Measurements from ENCODE around the gene C13orf46.
"Not testable (repeated sequence)": the region's sequence is repeated elsewhere in the genome, so short reads cannot be mapped to it uniquely, and the experiment has no call there.

C13orf46 gene

GRCh38 chr13:113926951-113927660 lies 46.8 kb downstream of the C13orf46 start:
- DNase-seq (ENCODE audit: low read depth in 2 of 3, low spot score in 1 of 3), result no peak

- no peak for DNase-seq (ENCODE audit: low read depth in 2 of 3, low spot score in 1 of 3)
These were observed 47.5 kb downstream of the C13orf46 start for GRCh38 chr13:113926301-113926761.

- no peak for DNase-seq (ENCODE audit: low read depth in 2 of 3, low spot score in 1 of 3)
These were observed 49.5 kb downstream of the C13orf46 start for GRCh38 chr13:113924184-113924901.

GRCh38 chr13:113923376-113924063 lies 50.4 kb downstream of the C13orf46 start:
- DNase-seq (ENCODE audit: low read depth in 2 of 3, low spot score in 1 of 3), result no peak

GRCh38 chr13:113922412-113923118 lies 51.3 kb downstream of the C13orf46 start:
- DNase-seq (ENCODE audit: low read depth in 2 of 3, low spot score in 1 of 3), result no peak

GRCh38 chr13:113921763-113922162 lies 52.1 kb downstream of the C13orf46 start:
- no peak for DNase-seq (ENCODE audit: low read depth in 2 of 3, low spot score in 1 of 3)

- no peak for DNase-seq (ENCODE audit: low read depth in 2 of 3, low spot score in 1 of 3)
These were observed 53.1 kb downstream of the C13orf46 start for GRCh38 chr13:113920606-113921286.

- no peak for DNase-seq (ENCODE audit: low read depth in 2 of 3, low spot score in 1 of 3)
These were observed 53.9 kb downstream of the C13orf46 start for GRCh38 chr13:113919761-113920559.

- no peak for DNase-seq (ENCODE audit: low read depth in 2 of 3, low spot score in 1 of 3)
These were observed 54.7 kb downstream of the C13orf46 start for GRCh38 chr13:113918981-113919701.

- DNase-seq (ENCODE audit: low read depth in 2 of 3, low spot score in 1 of 3), result no peak
These were observed 55.3 kb downstream of the C13orf46 start for GRCh38 chr13:113918580-113918979.

- DNase-seq (ENCODE audit: low read depth in 2 of 3, low spot score in 1 of 3), result no peak
These were observed 56.1 kb downstream of the C13orf46 start for GRCh38 chr13:113917594-113918371.

GRCh38 chr13:113917096-113917495 lies 56.8 kb downstream of the C13orf46 start:
- no peak for DNase-seq (ENCODE audit: low read depth in 2 of 3, low spot score in 1 of 3)

GRCh38 chr13:113916330-113916815 lies 57.5 kb downstream of the C13orf46 start:
- DNase-seq (ENCODE audit: low read depth in 2 of 3, low spot score in 1 of 3), result no peak

- DNase-seq (ENCODE audit: low read depth in 2 of 3, low spot score in 1 of 3), result no peak
These were observed 58.0 kb downstream of the C13orf46 start for GRCh38 chr13:113915786-113916329.

- no peak for DNase-seq (ENCODE audit: low read depth in 2 of 3, low spot score in 1 of 3)
These were observed 58.7 kb downstream of the C13orf46 start for GRCh38 chr13:113915012-113915763.

- DNase-seq (ENCODE audit: low read depth in 2 of 3, low spot score in 1 of 3), result no peak
These were observed 59.4 kb downstream of the C13orf46 start for GRCh38 chr13:113914333-113915011.

- not testable (repeated sequence) for DNase-seq (ENCODE audit: low read depth in 2 of 3, low spot score in 1 of 3)
These were observed 60.0 kb downstream of the C13orf46 start for GRCh38 chr13:113913838-113914237.

Measured in stimulated activated CD4-positive, alpha-beta T cell treated with anti-CD3 and anti-CD28 coated beads, Interleukin-12 subunit alpha, Interleukin-12 subunit beta, amount 100 ng/mL, for 48 hours (primary cell).